ENCODE measurements around the gene DGKD.
"Not testable (repeated sequence)": the region's sequence is repeated elsewhere in the genome, so short reads cannot be mapped to it uniquely, and the experiment has no call there.

Gene DGKD

DNA sequence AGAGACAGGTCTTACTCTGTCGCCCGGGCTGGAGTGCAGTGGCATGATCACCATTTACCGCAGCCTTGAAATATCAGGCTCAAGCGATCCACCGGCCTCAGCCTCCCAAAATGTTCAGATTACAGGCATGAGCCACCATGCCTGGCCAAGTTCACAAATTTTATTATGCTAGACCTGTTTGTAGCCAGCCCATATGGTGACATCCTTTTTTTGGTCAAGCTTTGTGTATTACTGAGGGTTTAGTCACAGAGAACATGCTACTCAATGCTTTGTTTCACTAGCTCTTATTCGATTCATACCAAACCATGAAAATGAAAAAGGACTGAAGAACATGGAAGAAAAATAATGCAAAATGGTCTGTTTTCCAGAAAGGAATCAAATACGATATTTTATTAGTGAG, 41.4 kb downstream of the DGKD start:
- Histone ChIP-seq H3K9me3 (ENCODE audit: insufficient read depth, low read depth, low read length) (no peaks in the 10 kb centered on the region), H3K9ac (ENCODE audit: low read depth, low read length) (no peak overlapping the region), H3K4me1 (ENCODE audit: insufficient read depth, low read length) (peaks cover 7% of the 10 kb centered on the region; the same call in 1 of the 2 replicates), H3K36me3 (ENCODE audit: insufficient read depth, low read depth, low read length) (no peaks in the 10 kb centered on the region), H3K27ac (ENCODE audit: low read length) (no peak overlapping the region), H3K4me3 (ENCODE audit: low read length) (no peak overlapping the region), H3K27me3 (ENCODE audit: insufficient read depth, low read length) (no peaks in the 10 kb centered on the region)

DNA sequence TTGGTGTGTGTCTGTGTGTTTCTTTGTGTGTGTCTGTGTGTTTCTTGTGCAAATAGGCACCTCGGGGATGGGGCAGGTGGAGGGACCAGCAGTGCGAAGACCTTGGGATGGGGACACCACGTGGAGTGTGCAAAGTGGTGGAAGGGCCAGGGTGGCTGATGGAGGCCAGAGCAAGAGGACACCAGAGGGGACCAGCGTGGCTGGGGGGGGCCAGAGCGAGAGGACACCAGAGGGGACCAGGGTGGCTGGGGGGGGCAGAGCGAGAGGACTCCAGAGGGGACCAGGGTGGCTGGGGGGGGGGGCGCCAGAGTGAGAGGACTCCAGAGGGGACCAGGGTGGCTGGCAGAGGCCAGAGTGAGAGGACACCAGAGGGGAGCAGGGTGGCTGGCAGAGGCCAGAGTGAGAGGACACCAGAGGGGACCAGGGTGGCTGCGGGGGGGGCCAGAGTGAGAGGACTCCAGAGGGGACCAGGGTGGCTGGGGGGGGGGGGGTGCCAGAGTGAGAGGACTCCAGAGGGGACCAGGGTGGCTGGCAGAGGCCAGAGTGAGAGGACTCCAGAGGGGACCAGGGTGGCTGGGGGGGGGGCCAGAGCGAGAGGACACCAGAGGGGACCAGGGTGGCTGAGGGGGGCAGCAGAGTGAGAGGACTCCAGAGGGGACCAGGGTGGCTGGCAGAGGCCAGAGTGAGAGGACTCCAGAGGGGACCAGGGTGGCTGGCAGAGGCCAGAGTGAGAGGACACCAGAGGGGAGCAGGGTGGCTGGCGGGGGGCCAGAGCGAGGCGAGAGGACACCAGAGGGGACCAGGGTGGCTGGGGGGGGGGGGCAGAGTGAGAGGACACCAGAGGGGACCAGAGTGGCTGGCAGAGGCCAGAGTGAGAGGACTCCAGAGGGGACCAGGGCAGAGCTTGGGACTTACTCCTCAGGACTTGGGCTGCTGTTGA, 42.7 kb downstream of the DGKD start:
- not testable (repeated sequence) for H3K4me1 ChIP-seq (ENCODE audit: insufficient read depth, low read length); H3K4me3 ChIP-seq (ENCODE audit: low read length); H3K9ac ChIP-seq (ENCODE audit: low read depth, low read length); H3K9me3 ChIP-seq (ENCODE audit: insufficient read depth, low read depth, low read length); H3K36me3 ChIP-seq (ENCODE audit: insufficient read depth, low read depth, low read length); H3K27me3 ChIP-seq (ENCODE audit: insufficient read depth, low read length); H3K27ac ChIP-seq (ENCODE audit: low read length)

DNA sequence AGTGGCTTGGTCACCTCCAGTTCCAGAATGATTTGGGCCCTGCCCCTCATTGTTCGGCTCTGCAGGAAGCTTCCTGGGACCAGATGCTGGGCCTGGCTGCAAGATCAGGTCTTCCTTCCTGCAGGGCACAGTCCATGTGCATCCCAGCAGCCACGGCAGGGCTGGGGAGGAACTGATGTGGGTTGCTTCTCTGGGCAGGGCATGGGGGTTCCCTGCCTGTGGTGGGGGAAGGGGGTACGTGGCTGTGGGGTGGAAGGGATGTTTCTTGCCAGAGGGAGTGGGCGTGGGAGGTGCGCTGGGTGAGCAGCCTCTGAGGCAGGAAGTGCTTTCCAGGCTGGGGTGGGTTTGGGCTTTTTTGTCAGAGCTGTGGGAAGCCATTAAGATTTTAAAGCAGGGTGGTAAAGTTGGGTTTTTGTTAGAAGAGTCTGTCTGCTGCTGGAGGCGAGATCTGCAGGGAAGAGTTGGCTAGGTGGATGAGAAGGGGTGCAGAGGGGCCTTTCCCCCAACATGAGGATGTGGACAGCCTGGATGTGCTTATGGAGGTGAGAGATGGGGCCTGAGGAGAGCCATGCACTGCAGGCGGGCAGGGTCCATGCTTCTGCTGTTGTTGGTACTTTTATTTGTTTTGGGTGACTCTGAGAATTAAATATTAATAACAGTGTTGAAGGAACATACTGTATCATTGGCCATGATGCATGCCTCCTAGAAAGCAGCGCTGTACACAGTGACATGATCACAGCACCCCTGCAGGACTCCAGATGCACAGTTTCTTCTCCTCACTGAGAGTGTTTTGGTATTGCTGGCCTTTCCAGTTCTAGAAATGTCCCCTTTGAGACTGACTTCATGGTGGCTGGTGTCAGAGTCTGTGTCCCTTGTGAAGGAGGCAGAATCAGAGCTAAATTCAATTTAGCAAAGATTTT, 45.3 kb downstream of the DGKD start:
- Histone ChIP-seq H3K27ac (ENCODE audit: low read length) (no peak overlapping the region), H3K27me3 (ENCODE audit: insufficient read depth, low read length) (no peaks in the 10 kb centered on the region), H3K9me3 (ENCODE audit: insufficient read depth, low read depth, low read length) (no peaks in the 10 kb centered on the region), H3K4me1 (ENCODE audit: insufficient read depth, low read length) (peaks cover 7% of the 10 kb centered on the region; the same call in 1 of the 2 replicates), H3K9ac (ENCODE audit: low read depth, low read length) (no peak overlapping the region), H3K36me3 (ENCODE audit: insufficient read depth, low read depth, low read length) (no peaks in the 10 kb centered on the region), H3K4me3 (ENCODE audit: low read length) (no peak overlapping the region)

DNA sequence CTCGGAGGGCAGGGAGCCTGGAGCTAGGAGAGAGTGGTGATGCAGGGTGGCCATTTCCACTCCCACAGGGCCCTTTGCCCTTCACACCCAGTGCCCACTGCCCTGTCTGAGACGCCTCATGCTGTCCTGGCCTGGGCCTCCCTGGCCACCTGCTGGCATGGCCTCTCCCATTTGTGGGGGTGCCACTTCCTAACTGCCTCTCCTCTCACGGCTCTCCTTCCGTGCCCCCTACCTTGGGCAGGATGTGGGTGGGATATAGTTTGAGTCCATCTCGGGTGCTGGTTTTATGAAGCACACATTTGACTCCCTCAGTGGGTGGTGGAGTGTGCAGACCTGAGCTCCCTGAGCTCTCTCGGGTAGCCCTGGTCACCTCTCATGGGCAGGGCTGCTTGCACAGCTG, 46.0 kb downstream of the DGKD start:
- Histone ChIP-seq H3K4me3 (ENCODE audit: low read length) (no peak overlapping the region), H3K9me3 (ENCODE audit: insufficient read depth, low read depth, low read length) (no peaks in the 10 kb centered on the region), H3K27ac (ENCODE audit: low read length) (no peak overlapping the region), H3K4me1 (ENCODE audit: insufficient read depth, low read length) (peaks cover 7% of the 10 kb centered on the region; the same call in 1 of the 2 replicates), H3K9ac (ENCODE audit: low read depth, low read length) (no peak overlapping the region), H3K27me3 (ENCODE audit: insufficient read depth, low read length) (no peaks in the 10 kb centered on the region), H3K36me3 (ENCODE audit: insufficient read depth, low read depth, low read length) (no peaks in the 10 kb centered on the region)

DNA sequence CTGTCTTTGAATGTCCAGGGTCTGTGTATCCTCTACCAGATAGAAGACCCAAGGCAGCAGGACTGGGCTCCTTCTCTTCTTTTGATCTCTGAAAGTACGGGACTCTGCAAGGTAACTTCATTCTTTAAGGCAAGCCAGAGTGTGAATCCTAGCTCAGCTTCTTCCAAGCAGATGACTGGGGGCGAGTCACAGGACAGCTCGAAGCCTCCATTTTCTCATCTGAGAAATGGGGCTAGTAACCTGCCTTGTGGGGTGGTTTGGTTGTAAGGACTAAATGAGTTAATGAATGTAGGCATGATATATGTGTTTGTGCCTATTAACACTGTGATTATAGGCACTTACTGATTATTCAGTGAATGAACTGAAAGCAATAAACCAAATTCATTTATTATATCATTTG, 46.7 kb downstream of the DGKD start:
- H3K4me1 ChIP-seq (ENCODE audit: insufficient read depth, low read length): peaks cover 7% of the 10 kb centered on the region; the same call in 1 of the 2 replicates
- H3K36me3 ChIP-seq (ENCODE audit: insufficient read depth, low read depth, low read length): no peaks in the 10 kb centered on the region
- H3K27me3 ChIP-seq (ENCODE audit: insufficient read depth, low read length): no peaks in the 10 kb centered on the region
- H3K4me3 ChIP-seq (ENCODE audit: low read length): no peak overlapping the region
- no peak overlapping the region for H3K27ac ChIP-seq (ENCODE audit: low read length)
- no peak overlapping the region for H3K9ac ChIP-seq (ENCODE audit: low read depth, low read length)
- H3K9me3 ChIP-seq (ENCODE audit: insufficient read depth, low read depth, low read length): no peaks in the 10 kb centered on the region

- H3K27ac ChIP-seq (ENCODE audit: low read length): no peak overlapping the region
- peaks cover 7% of the 10 kb centered on the region; the same call in 1 of the 2 replicates for H3K4me1 ChIP-seq (ENCODE audit: insufficient read depth, low read length)
- H3K36me3 ChIP-seq (ENCODE audit: insufficient read depth, low read depth, low read length): no peaks in the 10 kb centered on the region
- H3K4me3 ChIP-seq (ENCODE audit: low read length): no peak overlapping the region
- H3K9ac ChIP-seq (ENCODE audit: low read depth, low read length): no peak overlapping the region
- H3K27me3 ChIP-seq (ENCODE audit: insufficient read depth, low read length): no peaks in the 10 kb centered on the region
- no peaks in the 10 kb centered on the region for H3K9me3 ChIP-seq (ENCODE audit: insufficient read depth, low read depth, low read length)
Measured at GRCh38 chr2:233402346-233402745, 48.1 kb downstream of the DGKD start.

- H3K9me3 ChIP-seq (ENCODE audit: insufficient read depth, low read depth, low read length): no peaks in the 10 kb centered on the region
- no peak overlapping the region for H3K4me3 ChIP-seq (ENCODE audit: low read length)
- no peak overlapping the region for H3K9ac ChIP-seq (ENCODE audit: low read depth, low read length)
- no peaks in the 10 kb centered on the region for H3K27me3 ChIP-seq (ENCODE audit: insufficient read depth, low read length)
- H3K27ac ChIP-seq (ENCODE audit: low read length): no peak overlapping the region
- H3K4me1 ChIP-seq (ENCODE audit: insufficient read depth, low read length): peaks cover 7% of the 10 kb centered on the region; the same call in 1 of the 2 replicates
- no peaks in the 10 kb centered on the region for H3K36me3 ChIP-seq (ENCODE audit: insufficient read depth, low read depth, low read length)
Measured at GRCh38 chr2:233402789-233403188, 48.5 kb downstream of the DGKD start.

- no peaks in the 10 kb centered on the region for H3K27me3 ChIP-seq (ENCODE audit: insufficient read depth, low read length)
- H3K36me3 ChIP-seq (ENCODE audit: insufficient read depth, low read depth, low read length): no peaks in the 10 kb centered on the region
- H3K9ac ChIP-seq (ENCODE audit: low read depth, low read length): no peak overlapping the region
- no peaks in the 10 kb centered on the region for H3K9me3 ChIP-seq (ENCODE audit: insufficient read depth, low read depth, low read length)
- no peak overlapping the region for H3K27ac ChIP-seq (ENCODE audit: low read length)
- H3K4me1 ChIP-seq (ENCODE audit: insufficient read depth, low read length): peaks cover 3% of the 10 kb centered on the region; the same call in 1 of the 2 replicates
- H3K4me3 ChIP-seq (ENCODE audit: low read length): no peak overlapping the region
Measured at GRCh38 chr2:233404222-233404621, 49.9 kb downstream of the DGKD start.

GRCh38 chr2:233406865-233407264, 52.6 kb downstream of the DGKD start:
- Histone ChIP-seq H3K27me3 (ENCODE audit: insufficient read depth, low read length) (no peaks in the 10 kb centered on the region), H3K4me1 (ENCODE audit: insufficient read depth, low read length) (no peaks in the 10 kb centered on the region), H3K9ac (ENCODE audit: low read depth, low read length) (no peak overlapping the region), H3K9me3 (ENCODE audit: insufficient read depth, low read depth, low read length) (peaks cover 16% of the 10 kb centered on the region; the same call in 1 of the 2 replicates), H3K4me3 (ENCODE audit: low read length) (no peak overlapping the region), H3K36me3 (ENCODE audit: insufficient read depth, low read depth, low read length) (no peaks in the 10 kb centered on the region), H3K27ac (ENCODE audit: low read length) (no peak overlapping the region)

GRCh38 chr2:233407771-233408181, 53.5 kb downstream of the DGKD start:
- Histone ChIP-seq H3K27ac (ENCODE audit: low read length) (no peak overlapping the region), H3K4me3 (ENCODE audit: low read length) (no peak overlapping the region), H3K9me3 (ENCODE audit: insufficient read depth, low read depth, low read length) (peaks cover 23% of the 10 kb centered on the region; the same call in 1 of the 2 replicates), H3K36me3 (ENCODE audit: insufficient read depth, low read depth, low read length) (no peaks in the 10 kb centered on the region), H3K27me3 (ENCODE audit: insufficient read depth, low read length) (no peaks in the 10 kb centered on the region), H3K4me1 (ENCODE audit: insufficient read depth, low read length) (no peaks in the 10 kb centered on the region), H3K9ac (ENCODE audit: low read depth, low read length) (no peak overlapping the region)

DNA sequence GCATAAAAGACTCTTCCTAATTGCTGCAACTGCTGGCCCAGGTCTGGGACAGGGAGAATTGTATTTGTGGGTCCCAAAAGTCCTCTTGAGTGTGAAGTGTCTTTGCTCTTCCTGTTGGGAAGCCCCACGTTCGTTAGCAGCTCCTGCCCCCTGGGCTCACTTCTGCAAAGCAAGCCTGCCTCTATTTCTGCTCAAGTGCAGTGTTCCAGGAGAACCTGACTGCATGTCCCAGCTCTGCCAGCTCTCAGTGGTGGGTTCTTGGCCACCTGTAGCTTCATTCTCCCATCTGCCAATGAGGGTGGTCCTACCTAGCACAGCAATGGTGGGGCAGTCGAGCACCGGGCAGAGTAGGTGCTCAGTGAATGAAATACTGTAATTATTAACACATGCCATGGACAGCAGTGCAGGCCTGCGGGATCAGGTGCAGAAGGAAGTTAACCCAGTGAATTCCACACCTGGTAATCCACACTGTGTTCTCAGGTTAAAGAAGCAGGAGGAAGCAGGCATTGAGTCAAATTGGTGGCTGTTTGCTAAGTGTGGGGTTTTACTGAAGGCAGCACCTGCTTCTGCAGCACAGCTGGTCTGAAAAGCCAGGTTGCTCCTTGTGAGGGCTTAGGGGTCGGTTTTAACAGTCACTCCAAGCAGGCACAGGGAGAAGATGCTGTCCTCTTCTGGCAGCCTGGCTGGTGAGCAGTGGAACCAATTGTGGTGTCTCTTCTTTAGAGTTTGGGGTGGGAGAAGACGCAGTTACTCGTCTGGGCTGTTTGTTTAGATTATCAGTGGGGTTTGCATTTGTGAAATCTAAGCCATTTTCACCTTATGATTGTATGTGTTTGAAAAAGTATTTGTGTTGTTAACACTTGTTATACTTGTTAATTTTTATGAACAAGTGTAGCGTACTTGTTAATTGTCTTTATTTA, 54.3 kb downstream of the DGKD start:
- peaks cover 23% of the 10 kb centered on the region; the same call in 1 of the 2 replicates for H3K9me3 ChIP-seq (ENCODE audit: insufficient read depth, low read depth, low read length)
- no peaks in the 10 kb centered on the region for H3K36me3 ChIP-seq (ENCODE audit: insufficient read depth, low read depth, low read length)
- no peaks in the 10 kb centered on the region for H3K4me1 ChIP-seq (ENCODE audit: insufficient read depth, low read length)
- no peak overlapping the region for H3K27ac ChIP-seq (ENCODE audit: low read length)
- H3K9ac ChIP-seq (ENCODE audit: low read depth, low read length): no peak overlapping the region
- H3K4me3 ChIP-seq (ENCODE audit: low read length): no peak overlapping the region
- no peaks in the 10 kb centered on the region for H3K27me3 ChIP-seq (ENCODE audit: insufficient read depth, low read length)

Measured in iPS-20b (cell line).